Uterus (tissue), 2 donors: ENCODE results near the gene PHC2.

Source experiments
- POLR2A ChIP-seq, 2 donors: fragments of 450-650 bp; IDR thresholded peaks; one replicate each; pipeline ENCODE4 v1.6.1; 2016; ENCODE audit warnings: antibody characterized with exemption in 2 of 2, mild to moderate bottlenecking in 1 of 2, moderate library complexity in 1 of 2
- TF ChIP-seq, protein P1 (sequence below), 4 experiments: fragments of 200-600 bp in 2 of 4; fragments of 450-650 bp in 2 of 4; sonication (generic) in 2 of 4; IDR thresholded peaks; one replicate each; pipeline ENCODE4 v1.5.1; 2016 to 2019; ENCODE audit warnings: antibody characterized with exemption in 4 of 4, mild to moderate bottlenecking in 2 of 4, moderate library complexity in 1 of 4

DNA sequence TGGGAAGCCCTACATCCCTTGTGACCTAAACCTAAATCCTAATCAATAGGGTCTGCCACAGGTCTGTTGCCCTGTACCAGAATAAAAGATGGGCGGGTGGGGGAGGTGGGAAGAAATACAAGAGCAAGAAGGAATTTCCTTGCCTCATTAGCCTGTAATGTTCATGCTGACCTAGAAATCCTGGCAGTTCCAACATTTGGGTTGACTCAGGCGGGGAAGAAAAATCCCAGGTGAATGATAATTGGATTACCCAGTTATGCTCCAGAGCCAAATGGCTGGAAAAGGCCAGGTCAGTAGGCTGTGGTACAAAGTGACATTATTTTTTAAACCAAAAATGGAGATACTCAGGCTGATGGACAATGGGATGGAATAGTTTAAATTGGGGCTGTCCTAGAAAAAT lies 82.7 kb downstream of the PHC2 start:
- TF ChIP-seq, protein P1, sequence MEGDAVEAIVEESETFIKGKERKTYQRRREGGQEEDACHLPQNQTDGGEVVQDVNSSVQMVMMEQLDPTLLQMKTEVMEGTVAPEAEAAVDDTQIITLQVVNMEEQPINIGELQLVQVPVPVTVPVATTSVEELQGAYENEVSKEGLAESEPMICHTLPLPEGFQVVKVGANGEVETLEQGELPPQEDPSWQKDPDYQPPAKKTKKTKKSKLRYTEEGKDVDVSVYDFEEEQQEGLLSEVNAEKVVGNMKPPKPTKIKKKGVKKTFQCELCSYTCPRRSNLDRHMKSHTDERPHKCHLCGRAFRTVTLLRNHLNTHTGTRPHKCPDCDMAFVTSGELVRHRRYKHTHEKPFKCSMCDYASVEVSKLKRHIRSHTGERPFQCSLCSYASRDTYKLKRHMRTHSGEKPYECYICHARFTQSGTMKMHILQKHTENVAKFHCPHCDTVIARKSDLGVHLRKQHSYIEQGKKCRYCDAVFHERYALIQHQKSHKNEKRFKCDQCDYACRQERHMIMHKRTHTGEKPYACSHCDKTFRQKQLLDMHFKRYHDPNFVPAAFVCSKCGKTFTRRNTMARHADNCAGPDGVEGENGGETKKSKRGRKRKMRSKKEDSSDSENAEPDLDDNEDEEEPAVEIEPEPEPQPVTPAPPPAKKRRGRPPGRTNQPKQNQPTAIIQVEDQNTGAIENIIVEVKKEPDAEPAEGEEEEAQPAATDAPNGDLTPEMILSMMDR (IDR thresholded peaks at IDR 0.05): no peak
- TF ChIP-seq POLR2A (IDR thresholded peaks at IDR 0.05): no peak
